Thoracic aorta (tissue), 2 donors: ENCODE data around the gene TAOK1. TPM values are rescaled to one million over a fixed set of nuclear protein-coding genes. Genes with fewer than 3 reads are reported as not detected.

Experiments used
- ATAC-seq: fragments of 150-250 bp; one replicate; pipeline ENCODE4 v1.8.0; 2017; ENCODE audit warnings: low read depth; ENCODE audit not compliant: insufficient number of reproducible peaks, low FRiP score
- DNase-seq: peaks from one replicate; pipeline ENCODE4 v3.0.0-alpha.2; 2020; ENCODE audit warnings: low spot score
- H3K27ac ChIP-seq, 2 donors: fragments of 200-600 bp; sonication (generic); 1 replicate in 1 of 2; 2 replicates in 1 of 2; pipeline ENCODE4 v1.5.1; 2016; ENCODE audit warnings: mild to moderate bottlenecking in 2 of 2, moderate library complexity in 2 of 2
- H3K27me3 ChIP-seq: fragments of 200-600 bp; sonication (generic); replicated peaks from 2 replicates; pipeline ENCODE4 v1.6.0; 2016; ENCODE audit warnings: mild to moderate bottlenecking; ENCODE audit not compliant: insufficient read depth
- H3K36me3 ChIP-seq: fragments of 200-600 bp; sonication (generic); one replicate; pipeline ENCODE4 v1.5.1; 2016
- H3K4me1 ChIP-seq, 2 donors: fragments of 200-600 bp; sonication (generic); 1 replicate in 1 of 2; 2 replicates in 1 of 2; pipeline versions ENCODE4 v1.5.1 to v1.6.0; 2016; ENCODE audit warnings: low read depth in 2 of 2, mild to moderate bottlenecking in 1 of 2; ENCODE audit not compliant: control insufficient read depth in 1 of 2
- H3K4me3 ChIP-seq: fragments of 200-600 bp; sonication (generic); 2 replicates; pipeline ENCODE4 v1.5.1; 2016; ENCODE audit warnings: mild to moderate bottlenecking
- H3K9me3 ChIP-seq: fragments of 200-600 bp; sonication (generic); 2 replicates; pipeline ENCODE4 v1.5.1; 2016
- CTCF ChIP-seq: fragments of 200-600 bp; sonication (generic); IDR thresholded peaks from one replicate; pipeline ENCODE4 v1.5.1; 2019; ENCODE audit warnings: antibody characterized with exemption
- total RNA-seq, 2 donors: library from RNA; depleted of rRNA; stranded (reverse); fragments of >200 nt; gene quantifications; one replicate each; pipeline versions ENCODE4 v1.1.0 to v1.2.3, GENCODE V29; 2016

The TAOK1 gene
- total RNA-seq, 2 donors from 2014 or later: 46.0 to 64.6 TPM

DNA sequence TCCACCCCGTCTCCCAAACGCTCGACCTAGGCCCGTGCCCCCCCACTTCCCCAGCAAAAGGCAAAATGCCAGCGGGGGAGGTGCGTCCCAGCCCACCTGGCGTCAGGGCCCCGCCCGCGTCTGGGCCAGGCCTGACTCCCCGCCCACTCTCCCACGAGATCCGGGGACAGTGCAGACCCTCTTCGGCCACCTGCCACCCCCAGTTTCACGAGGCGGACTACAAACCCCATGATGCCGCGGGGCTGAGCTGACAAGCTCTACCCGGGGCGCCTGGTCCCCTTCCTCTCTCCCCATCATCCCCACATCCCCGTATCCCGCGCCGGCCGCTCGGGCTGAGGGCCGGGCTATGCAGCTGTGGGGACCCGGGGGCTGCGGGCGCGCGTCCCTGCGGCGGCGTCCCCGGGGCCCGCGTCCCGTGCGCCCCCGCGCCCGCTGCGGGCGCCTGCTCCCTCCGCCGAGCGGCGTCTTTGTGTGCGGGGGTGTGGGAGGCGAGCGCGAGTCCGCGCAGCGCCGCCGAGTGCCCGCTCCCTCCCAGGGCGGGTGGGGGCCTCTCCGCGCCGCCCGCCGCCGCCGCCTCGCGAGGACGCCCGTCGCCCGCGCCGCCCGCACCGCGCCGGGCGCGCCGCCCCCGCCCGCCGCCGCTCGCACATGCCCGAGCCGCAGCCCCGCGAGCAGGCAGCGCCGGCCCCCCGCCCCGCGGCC lies 202.8 kb downstream of the TAOK1 start, which contains the start of gene ANKRD13B:
Gene ANKRD13B (plus strand): TSS at position 283 of the 702 bp plus-strand sequence. CDS start 490 bp downstream, outside the sequence.
- H3K9me3 ChIP-seq: no peaks in the 10 kb centered on the region
- H3K36me3 ChIP-seq: no peaks in the 10 kb centered on the region
- DNase-seq (no peak), ATAC-seq (no peak)
- H3K27me3 ChIP-seq: no peaks in the 10 kb centered on the region
- no peak for TF ChIP-seq CTCF
- peaks cover 36 to 55% of the 10 kb centered on the region in 2 donors for H3K4me1 ChIP-seq
- H3K4me3 ChIP-seq: peak within 1 kb of the TSS; percentile 79
- H3K27ac ChIP-seq: peak within 1 kb of the TSS; percentile 67 to 84

- DNase-seq: no peak
- Histone ChIP-seq H3K36me3 (no peaks in the 10 kb centered on the region), H3K27ac (no peak overlapping the region), H3K27me3 (no peaks in the 10 kb centered on the region), H3K4me3 (peak overlapping the region; percentile 79), H3K4me1 (peaks cover 32 to 48% of the 10 kb centered on the region in 2 donors), H3K9me3 (no peaks in the 10 kb centered on the region)
- no peak for TF ChIP-seq CTCF
- ATAC-seq: no peak
These were observed 203.7 kb downstream of the TAOK1 start for GRCh38 chr17:29593591-29594518.

DNA sequence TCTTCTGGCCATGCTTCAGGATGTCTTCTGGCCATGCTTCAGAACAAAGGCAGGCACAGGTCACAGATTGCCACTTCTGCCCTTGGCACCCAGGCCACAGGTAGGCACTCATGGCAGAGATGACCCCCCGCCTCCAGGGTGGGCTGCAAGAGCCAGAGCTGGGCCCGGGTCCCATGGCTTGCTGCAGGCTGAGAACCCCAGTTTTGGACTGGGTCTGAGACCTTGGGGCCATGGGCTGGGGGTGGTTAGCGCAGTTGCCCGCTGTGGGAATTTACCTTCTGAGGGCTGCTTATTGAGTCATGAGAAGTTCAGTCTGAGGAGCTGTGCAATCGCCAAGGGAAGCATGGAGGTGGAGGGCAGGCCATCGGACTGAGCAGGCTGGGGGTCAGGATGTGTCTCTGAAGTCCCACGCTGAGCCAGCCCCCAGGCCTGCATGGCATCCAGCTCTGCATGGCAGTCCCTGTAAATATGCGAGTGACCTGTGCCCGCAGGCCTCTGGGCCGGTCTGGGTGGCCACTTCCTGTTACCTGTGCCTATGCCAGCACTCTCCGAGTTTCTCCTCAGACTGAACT lies 204.4 kb downstream of the TAOK1 start:
- H3K27ac ChIP-seq: no peak overlapping the region
- no peak for DNase-seq
- ATAC-seq: no peak
- TF ChIP-seq CTCF: no peak
- H3K4me3 ChIP-seq: no peak overlapping the region
- no peaks in the 10 kb centered on the region for H3K27me3 ChIP-seq
- no peaks in the 10 kb centered on the region for H3K9me3 ChIP-seq
- no peaks in the 10 kb centered on the region for H3K36me3 ChIP-seq
- H3K4me1 ChIP-seq: peaks cover 32 to 48% of the 10 kb centered on the region in 2 donors

GRCh38 chr17:29595107-29595942 lies 205.2 kb downstream of the TAOK1 start:
- Histone ChIP-seq H3K9me3 (no peaks in the 10 kb centered on the region), H3K4me3 (no peak overlapping the region), H3K27me3 (no peaks in the 10 kb centered on the region), H3K27ac (no peak overlapping the region), H3K4me1 (peaks cover 25 to 40% of the 10 kb centered on the region in 2 donors), H3K36me3 (no peaks in the 10 kb centered on the region)
- DNase-seq (no peak), ATAC-seq (no peak)
- no peak for TF ChIP-seq CTCF
